ENCODE results near the gene INPP5F.

GRCh38 chr10:119776536-119776935 is 50.7 kb downstream of the INPP5F start:
- TF ChIP-seq EZH2 (IDR thresholded peaks at IDR 0.05; ENCODE audit: insufficient read depth, poor library complexity, severe bottlenecking) (no peak), EZH2phosphoT487 (IDR thresholded peaks at IDR 0.05; ENCODE audit: insufficient read depth, low read depth) (no peak)
